PC-9 (cell line): ENCODE data around the gene NR4A1. TPM values are rescaled to one million over a fixed set of nuclear protein-coding genes. Genes with fewer than 3 reads are reported as not detected.
"Not testable (repeated sequence)": the region's sequence is repeated elsewhere in the genome, so short reads cannot be mapped to it uniquely, and the experiment has no call there.

ENCODE experiments used
- BruUV-seq: library from RNA; stranded (reverse); fragments of 400-500 nt; replicated peaks from 2 replicates; lab custom pipeline; 2021; lab: Mats Ljungman, UMichigan
- CTCF ChIA-PET: fragments of 300-600 bp; sonication (Branson Sonifier 250); formaldehyde crosslinking; loops from one replicate; lab custom pipeline; 2022; ENCODE audit warnings: antibody characterized with exemption; lab: Charles Lee
- POLR2A ChIA-PET: fragments of 300-600 bp; sonication (Branson Sonifier 250); formaldehyde crosslinking; loops from one replicate; lab custom pipeline; 2022; ENCODE audit warnings: antibody characterized with exemption; ENCODE audit not compliant: unreplicated experiment; lab: Charles Lee
- DNase-seq, 2 experiments: peaks; one replicate each; pipeline versions ENCODE4 v3.0.0 to v3.0.0-alpha.2; 2015 to 2022; ENCODE audit warnings: mixed read lengths in 1 of 2
- H2AFZ ChIP-seq: fragments of 200-600 bp; sonication (generic); 2 replicates; pipeline ENCODE4 v1.8.1; 2017; ENCODE audit warnings: antibody characterized with exemption
- H3F3A ChIP-seq: fragments of 200-600 bp; sonication (generic); 2 replicates; pipeline ENCODE4 v1.8.1; 2017; ENCODE audit warnings: antibody characterized with exemption, mild to moderate bottlenecking, low read depth; ENCODE audit not compliant: insufficient read depth
- H3K27ac ChIP-seq: fragments of 200-600 bp; sonication (generic); 2 replicates; pipeline ENCODE4 v1.6.1; 2016; ENCODE audit warnings: mixed run types
- H3K27me3 ChIP-seq: fragments of 200-600 bp; sonication (generic); 2 replicates; pipeline ENCODE4 v1.6.1; 2016; ENCODE audit warnings: low read depth, mixed run types; ENCODE audit not compliant: insufficient read depth
- H3K36me3 ChIP-seq: fragments of 200-600 bp; sonication (generic); 2 replicates; pipeline ENCODE4 v1.6.1; 2016; ENCODE audit warnings: low read depth, mixed run types
- H3K4me1 ChIP-seq: fragments of 200-600 bp; sonication (generic); replicated peaks from 2 replicates; pipeline ENCODE4 v1.6.1; 2016; ENCODE audit warnings: mixed run types; ENCODE audit not compliant: insufficient read depth
- H3K4me2 ChIP-seq: fragments of 200-600 bp; sonication (generic); 2 replicates; pipeline ENCODE4 v1.6.1; 2017; ENCODE audit warnings: mixed run types
- H3K4me3 ChIP-seq: fragments of 200-600 bp; sonication (generic); 2 replicates; pipeline ENCODE4 v1.6.1; 2016; ENCODE audit warnings: mixed run types
- H3K79me2 ChIP-seq: fragments of 200-600 bp; sonication (generic); 2 replicates; pipeline ENCODE4 v1.6.1; 2017; ENCODE audit warnings: low read depth, mixed run types
- H3K9me2 ChIP-seq: fragments of 200-600 bp; sonication (generic); 2 replicates; pipeline ENCODE4 v1.8.1; 2017; ENCODE audit warnings: mild to moderate bottlenecking; ENCODE audit not compliant: insufficient read depth
- H3K9me3 ChIP-seq: fragments of 200-600 bp; sonication (generic); 2 replicates; pipeline ENCODE4 v1.8.1; 2016; ENCODE audit warnings: low read depth; ENCODE audit not compliant: insufficient read depth
- H4K20me1 ChIP-seq: fragments of 200-600 bp; sonication (generic); 2 replicates; pipeline ENCODE4 v1.8.1; 2017; ENCODE audit not compliant: insufficient read depth
- CTCF ChIP-seq: fragments of 200-600 bp; sonication (generic); conservative IDR thresholded peaks from 2 replicates; pipeline ENCODE4 v1.6.1; 2017; ENCODE audit warnings: mixed run types, antibody characterized with exemption, mild to moderate bottlenecking, moderate library complexity
- EZH2 ChIP-seq: fragments of 200-600 bp; sonication (generic); IDR thresholded peaks from 2 replicates; pipeline ENCODE4 v1.8.0; 2017; ENCODE audit warnings: antibody characterized with exemption, low read depth
- intact Hi-C: fragments of 100-400 bp; cut with micrococcal nuclease; formaldehyde crosslinking; loops from one replicate; pipeline ENCODE4 v1.10.0; 2022; ENCODE audit not compliant: unreplicated experiment
- total RNA-seq: library from RNA; stranded (reverse); gene quantifications from 2 replicates; pipeline ENCODE4 v1.2.3, GENCODE V29; 2021

NR4A1 gene
- total RNA-seq, 1 experiment from 2014 or later: 6.5 TPM

GRCh38 chr12:52096332-52097044 lies 45.2 kb downstream of the NR4A1 start:
- Histone ChIP-seq H3K27ac (no peak overlapping the region), H4K20me1 (no peaks in the 10 kb centered on the region), H3K9me3 (no peaks in the 10 kb centered on the region), H3K9me2 (no peaks in the 10 kb centered on the region), H3K36me3 (no peaks in the 10 kb centered on the region), H2AFZ (no peak overlapping the region), H3K4me2 (no peak overlapping the region), H3K79me2 (no peaks in the 10 kb centered on the region), H3F3A (no peaks in the 10 kb centered on the region), H3K4me1 (no peaks in the 10 kb centered on the region), H3K4me3 (no peak overlapping the region), H3K27me3 (peaks cover 28% of the 10 kb centered on the region)
- CTCF ChIA-PET: no interaction called here
- no peak for TF ChIP-seq EZH2
- intact Hi-C loops: no loop called here
- POLR2A ChIA-PET: no interaction called here
- no peak for DNase-seq
- BruUV-seq: no TSS peak

GRCh38 chr12:52097045-52097666 lies 45.9 kb downstream of the NR4A1 start:
- BruUV-seq: no TSS peak
- Histone ChIP-seq H3K27ac (no peak overlapping the region), H3K4me2 (no peak overlapping the region), H3K9me3 (no peaks in the 10 kb centered on the region), H3K4me1 (no peaks in the 10 kb centered on the region), H2AFZ (no peak overlapping the region), H3K36me3 (no peaks in the 10 kb centered on the region), H4K20me1 (no peaks in the 10 kb centered on the region), H3K4me3 (no peak overlapping the region), H3K27me3 (peaks cover 23% of the 10 kb centered on the region), H3K79me2 (no peaks in the 10 kb centered on the region), H3F3A (no peaks in the 10 kb centered on the region), H3K9me2 (no peaks in the 10 kb centered on the region)
- TF ChIP-seq EZH2: no peak
- no peak for TF ChIP-seq CTCF
- ChIA-PET POLR2A (no interaction called here), CTCF (no interaction called here)
- no peak for DNase-seq
- intact Hi-C loops: no loop called here

GRCh38 chr12:52104431-52105089 lies 53.3 kb downstream of the NR4A1 start:
- not testable (repeated sequence) for H3F3A ChIP-seq

More at GRCh38 chr12:52104431-52105089, 53.3 kb downstream of the NR4A1 start:
- H3K9me2 ChIP-seq, DNase-seq, H3K4me3 ChIP-seq, intact Hi-C loops, CTCF ChIA-PET, H2AFZ ChIP-seq, BruUV-seq, H3K27ac ChIP-seq, H3K79me2 ChIP-seq, H3K9me3 ChIP-seq, H3K4me2 ChIP-seq, H3K4me1 ChIP-seq, H3K36me3 ChIP-seq, H3K27me3 ChIP-seq, H4K20me1 ChIP-seq: not testable (repeated sequence)
- POLR2A ChIA-PET: interaction anchor here (0.7 kb wide), 1 partner anchor 34 kb away, joined by 4 read pairs; no protein-coding TSS in a partner anchor

Other genes starting within 250 kb of the NR4A1 start
- not detected in 2 replicates for gene FIGNL2, start 202.7 kb upstream of the NR4A1 start, total RNA-seq
- not detected in 2 replicates for gene ANKRD33, start 163.3 kb upstream of the NR4A1 start, total RNA-seq
- gene ACVRL1, start 143.9 kb upstream of the NR4A1 start, total RNA-seq: not detected in 2 replicates
- gene ACVR1B, start 99.7 kb upstream of the NR4A1 start, total RNA-seq: 13.4 and 15.4 TPM in 2 replicates
- gene TAMALIN, start 44.5 kb upstream of the NR4A1 start, total RNA-seq: 0.50 TPM in 1 of 2 replicates, not detected in the other
- 44.6 and 59.0 TPM in 2 replicates for gene ATG101, start 18.5 kb downstream of the NR4A1 start, total RNA-seq
- 0.28 TPM in 1 of 2 replicates, not detected in the other for gene SMIM41, start 28.3 kb downstream of the NR4A1 start, total RNA-seq
- 84.1 and 94.9 TPM in 2 replicates for gene KRT80, start 140.6 kb downstream of the NR4A1 start, total RNA-seq
- gene KRT7, start 181.8 kb downstream of the NR4A1 start, total RNA-seq: 3,783 and 4,555 TPM in 2 replicates
- gene KRT86, start 223.2 kb downstream of the NR4A1 start, total RNA-seq: 2.7 and 5.7 TPM in 2 replicates
- 2.5 and 4.3 TPM in 2 replicates for gene KRT81, start 240.1 kb downstream of the NR4A1 start, total RNA-seq